Muscle of leg (tissue), 11 donors: Measurements from ENCODE around the gene GIPR. TPM values are rescaled to one million over a fixed set of nuclear protein-coding genes. Genes with fewer than 3 reads are reported as not detected.
A peak's percentile ranks its signal among the peaks of the same experiment; 100 is the strongest.

ENCODE experiments used
- DNase-seq: peaks from one replicate; pipeline ENCODE4 v3.0.0; 2013
- H3K27ac ChIP-seq: one replicate; pipeline ENCODE4 v1.5.1; 2013; ENCODE audit warnings: mild to moderate bottlenecking, low read length, control low read depth
- H3K27me3 ChIP-seq: one replicate; pipeline ENCODE4 v1.6.1; 2013; ENCODE audit warnings: low read length; ENCODE audit not compliant: control insufficient read depth, insufficient read depth
- H3K36me3 ChIP-seq: one replicate; pipeline ENCODE4 v1.6.1; 2013; ENCODE audit warnings: low read length; ENCODE audit not compliant: control insufficient read depth, insufficient read depth
- H3K4me1 ChIP-seq: one replicate; pipeline ENCODE4 v1.6.1; 2013; ENCODE audit warnings: low read length; ENCODE audit not compliant: control insufficient read depth, insufficient read depth
- H3K4me3 ChIP-seq: one replicate; pipeline ENCODE4 v1.5.1; 2013; ENCODE audit warnings: low read length, control low read depth
- H3K9me3 ChIP-seq: replicated peaks from 2 replicates; pipeline ENCODE4 v1.6.1; 2013; ENCODE audit warnings: low read depth, low read length; ENCODE audit not compliant: control insufficient read depth
- WGBS: methylation state at CpG from one replicate; pipeline ENCODE4 v1.1.5; 2013; ENCODE audit warnings: missing lambda C conversion rate; ENCODE audit not compliant: insufficient coverage; 5-methylcytosine and 5-hydroxymethylcytosine counted together
- polyA plus RNA-seq, 8 donors: library from polyadenylated mRNA; unstranded; fragments of 120-200 nt; gene quantifications; one replicate each; pipeline versions ENCODE4 v1.2.1 to v1.2.3, GENCODE V29; 2013; ENCODE audit warnings: inconsistent platforms in 1 of 8, low replicate concordance in 1 of 8; ENCODE audit not compliant: insufficient read length in 8 of 8, insufficient read depth in 1 of 8
- total RNA-seq: library from RNA; stranded (reverse); fragments of 120-200 nt; gene quantifications from one replicate; pipeline ENCODE4 v1.2.4, GENCODE V29; 2013

Gene GIPR
- total and polyA plus RNA-seq, 9 donors, result 0.04 to 1.8 (median 0.26) TPM; not detected in 1

DNA sequence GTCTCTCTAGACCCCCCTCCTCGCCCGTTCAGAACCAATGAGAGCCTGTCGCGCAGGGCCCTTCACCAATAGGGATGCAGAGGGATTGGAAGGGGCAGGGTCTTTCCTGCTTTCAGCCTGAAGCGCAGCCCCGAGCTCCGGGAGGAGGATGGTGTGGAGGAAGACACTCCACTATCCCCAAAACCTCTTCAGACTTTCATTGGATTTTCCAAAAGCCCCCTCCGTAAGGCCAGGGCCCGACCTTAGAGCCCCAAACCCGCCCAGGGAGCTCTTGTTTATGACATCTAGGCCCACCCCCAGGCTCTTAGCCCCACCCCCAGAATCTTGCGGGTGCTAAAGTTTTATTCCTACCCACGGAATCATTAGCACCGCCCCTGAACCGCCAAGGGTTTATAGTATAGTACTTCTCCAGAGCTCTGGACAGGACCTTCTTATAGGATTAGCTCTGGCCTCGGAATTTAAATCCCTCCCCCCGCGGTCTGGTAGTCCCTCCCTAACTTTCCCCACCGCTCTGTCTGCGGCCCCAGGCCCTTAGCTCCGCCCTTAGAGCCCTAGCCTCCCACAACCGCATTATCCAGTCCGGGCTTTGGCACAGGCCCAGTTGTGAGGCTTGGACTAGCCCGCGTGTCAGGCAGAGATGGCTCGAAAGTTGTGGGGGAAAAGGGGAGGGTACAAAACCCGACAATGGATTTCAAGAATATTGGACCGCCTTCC, 22.2 kb upstream of the GIPR start:
- DNase-seq, result peak; percentile 86
- Histone ChIP-seq H3K36me3 (no peaks in the 10 kb centered on the region), H3K9me3 (no peaks in the 10 kb centered on the region), H3K27ac (peak overlapping the region; percentile 65), H3K27me3 (peaks cover 40% of the 10 kb centered on the region), H3K4me3 (peak overlapping the region; percentile 24), H3K4me1 (peaks cover 37% of the 10 kb centered on the region)
- 0% methylated on average over 11 of the region's 27 CpGs for WGBS

DNA sequence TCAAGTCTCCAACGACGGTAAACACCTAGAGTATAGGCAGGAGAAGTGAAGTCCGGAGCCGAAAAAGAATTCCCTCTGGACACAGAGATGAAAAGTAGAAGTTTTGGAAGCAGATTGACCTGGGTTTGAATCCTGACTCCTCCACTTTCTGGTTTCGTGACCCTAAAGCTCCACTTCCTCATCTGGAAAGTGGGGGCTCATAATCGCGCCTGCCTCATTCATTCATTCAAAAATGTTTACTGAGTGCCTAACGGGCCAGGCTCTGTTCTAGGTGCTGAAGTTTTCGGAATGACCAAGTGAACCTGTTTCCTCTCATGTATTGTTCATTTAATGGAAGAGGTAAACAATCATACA, 21.7 kb upstream of the GIPR start:
- Histone ChIP-seq H3K27ac (no peak overlapping the region), H3K4me1 (peaks cover 33% of the 10 kb centered on the region), H3K4me3 (peak overlapping the region; percentile 24), H3K9me3 (no peaks in the 10 kb centered on the region), H3K27me3 (peaks cover 40% of the 10 kb centered on the region), H3K36me3 (no peaks in the 10 kb centered on the region)
- DNase-seq, result no peak
- 27% methylated on average over 3 of the region's 9 CpGs for WGBS

DNA sequence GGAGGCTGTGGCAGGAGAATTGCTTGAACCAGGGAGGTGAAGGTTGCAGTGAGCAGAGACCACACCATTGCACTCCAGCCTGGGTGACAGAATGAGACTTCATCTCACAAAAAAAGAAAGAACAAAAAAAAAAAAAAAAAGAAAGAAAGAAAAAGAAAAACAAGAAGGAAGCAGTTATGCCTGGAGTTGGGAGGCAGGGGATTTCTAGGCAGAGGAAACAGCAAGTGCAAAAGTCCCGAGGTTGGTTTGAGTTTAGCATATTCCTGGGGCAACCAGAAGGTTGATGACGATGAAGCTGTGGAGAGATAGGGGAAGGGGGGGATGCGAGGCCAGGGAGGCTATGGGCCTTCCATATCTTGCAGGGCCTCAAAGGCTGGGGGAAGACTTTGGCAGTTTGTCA, 17.3 kb upstream of the GIPR start:
- DNase-seq, result no peak
- H3K9me3 ChIP-seq, result no peaks in the 10 kb centered on the region
- peaks cover 6% of the 10 kb centered on the region for H3K4me1 ChIP-seq
- H3K36me3 ChIP-seq, result no peaks in the 10 kb centered on the region
- H3K27ac ChIP-seq, result no peak overlapping the region
- no peak overlapping the region for H3K4me3 ChIP-seq
- H3K27me3 ChIP-seq, result peaks cover 13% of the 10 kb centered on the region
- WGBS, result 77% methylated on average over 1 of the region's 3 CpGs

DNA sequence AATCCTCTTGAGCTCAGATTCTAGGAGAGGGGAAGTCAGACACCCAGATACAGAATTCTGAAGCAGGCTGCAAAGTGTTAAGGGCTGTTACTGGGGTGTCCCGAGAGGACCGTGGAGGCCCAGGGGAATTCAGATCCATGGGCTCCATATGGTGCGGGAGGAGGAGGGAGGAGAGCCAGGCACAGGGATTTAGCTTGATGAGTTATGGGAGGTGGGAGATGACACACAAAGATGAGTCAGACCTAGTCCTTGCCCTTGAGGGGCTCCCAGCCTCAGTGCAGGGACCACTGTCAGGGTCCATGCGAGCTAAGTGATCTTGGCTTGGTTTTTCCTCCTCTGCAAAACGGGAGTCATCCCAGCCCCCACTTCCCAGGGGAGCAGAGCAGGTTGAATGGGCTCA, 14.4 kb upstream of the GIPR start:
- H3K4me3 ChIP-seq, result no peak overlapping the region
- H3K27ac ChIP-seq, result no peak overlapping the region
- DNase-seq, result no peak
- H3K36me3 ChIP-seq, result no peaks in the 10 kb centered on the region
- H3K9me3 ChIP-seq, result no peaks in the 10 kb centered on the region
- no peaks in the 10 kb centered on the region for H3K4me1 ChIP-seq
- WGBS, result 37% methylated on average over 3 of the region's 5 CpGs
- peaks cover 4% of the 10 kb centered on the region for H3K27me3 ChIP-seq

DNA sequence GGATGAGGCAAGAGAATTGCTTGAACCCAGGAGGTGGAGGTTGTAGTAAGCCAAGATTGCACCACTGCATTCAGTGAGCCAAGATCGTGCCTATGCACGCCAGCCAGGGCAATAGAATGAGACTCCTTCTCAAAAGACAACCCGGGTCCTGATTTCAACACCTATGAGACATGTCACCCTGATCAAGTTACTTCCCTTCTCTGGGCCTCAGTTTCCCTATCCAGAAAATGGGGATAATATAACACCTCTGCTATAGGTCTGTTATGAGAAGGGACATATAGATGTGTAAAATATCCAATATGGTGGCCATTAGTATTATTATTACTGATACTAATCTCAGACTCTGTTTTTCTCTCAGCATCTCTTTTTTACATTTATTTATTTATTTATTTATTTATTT, 12.9 kb upstream of the GIPR start:
- Histone ChIP-seq H3K4me3 (no peak overlapping the region), H3K36me3 (no peaks in the 10 kb centered on the region), H3K27ac (no peak overlapping the region), H3K4me1 (no peaks in the 10 kb centered on the region), H3K27me3 (peaks cover 8% of the 10 kb centered on the region), H3K9me3 (no peaks in the 10 kb centered on the region)
- DNase-seq, result no peak
- WGBS, result 40% methylated on average over 1 of the region's 3 CpGs

DNA sequence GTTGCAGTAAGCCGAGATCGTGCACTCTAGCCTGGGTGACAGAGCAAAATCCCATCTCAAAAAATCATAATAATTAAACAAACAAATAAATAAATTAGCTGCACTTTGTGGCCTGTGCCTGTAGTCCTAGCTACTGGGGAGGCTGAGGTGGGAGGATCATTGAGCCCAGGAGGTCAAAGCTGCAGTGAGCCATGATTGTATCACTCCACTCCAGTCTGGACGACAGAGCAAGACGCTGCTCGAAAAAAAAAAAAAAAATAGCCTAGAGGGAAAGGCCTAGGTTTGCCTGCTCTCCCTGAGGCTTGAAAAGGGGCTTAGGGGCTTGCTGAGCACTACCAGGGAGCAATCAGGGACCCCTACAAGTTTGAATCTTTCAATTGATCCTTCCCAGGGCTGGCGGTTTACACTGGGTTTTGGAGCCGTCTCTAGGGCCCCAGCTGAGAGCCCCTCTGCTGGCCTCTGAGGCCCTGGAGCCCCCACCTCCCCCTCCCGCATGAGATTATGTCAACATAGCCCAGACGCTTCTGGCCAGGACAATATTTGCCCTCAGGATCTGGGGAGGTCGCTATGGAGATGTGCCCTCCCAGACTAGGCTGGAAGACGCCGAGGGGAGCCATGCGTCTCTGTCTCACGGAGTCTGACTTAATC, 10.4 kb upstream of the GIPR start:
- 7% methylated on average over 6 of the region's 14 CpGs for WGBS

DNA sequence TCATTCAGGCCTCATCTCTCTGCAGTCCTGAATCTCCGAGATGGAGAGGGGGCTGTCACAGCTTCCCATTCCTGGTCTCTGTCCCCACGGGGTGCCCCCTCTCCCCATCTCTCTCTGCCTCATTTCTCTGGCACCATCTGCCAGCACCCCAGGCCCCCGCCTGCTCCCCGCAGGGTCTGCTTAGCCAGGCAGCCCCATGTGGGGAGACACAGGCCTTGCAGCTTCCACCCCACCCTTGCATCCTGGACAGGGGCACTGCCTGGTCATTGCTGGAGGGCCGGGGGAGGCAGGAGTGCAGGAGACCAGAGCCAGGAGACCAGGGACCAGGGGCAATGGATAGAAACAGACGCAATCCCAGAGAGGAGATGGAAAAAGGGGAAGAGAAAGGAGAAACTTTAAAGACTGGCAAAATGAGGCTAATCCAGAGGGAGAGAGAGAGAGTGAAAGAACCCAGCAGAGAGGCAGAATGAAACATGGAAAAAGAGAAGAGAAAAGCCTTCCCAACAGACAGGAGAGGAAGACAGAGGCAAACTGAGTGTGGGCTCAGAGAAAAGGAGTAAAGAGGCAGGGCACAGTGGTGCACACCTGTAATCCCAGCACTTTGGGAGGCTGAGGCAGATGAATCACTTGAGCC, 8.8 kb upstream of the GIPR start:
- no peak overlapping the region for H3K27ac ChIP-seq
- H3K36me3 ChIP-seq, result no peaks in the 10 kb centered on the region
- no peaks in the 10 kb centered on the region for H3K4me1 ChIP-seq
- 41% methylated on average over 4 of the region's 6 CpGs for WGBS
- peaks cover 13% of the 10 kb centered on the region for H3K27me3 ChIP-seq
- no peak for DNase-seq
- H3K9me3 ChIP-seq, result no peaks in the 10 kb centered on the region
- H3K4me3 ChIP-seq, result no peak overlapping the region

More for the DNA sequence above, 10.4 kb upstream of the GIPR start:
- Histone ChIP-seq H3K4me1 (no peaks in the 10 kb centered on the region), H3K9me3 (no peaks in the 10 kb centered on the region), H3K27ac (no peak overlapping the region), H3K27me3 (peaks cover 13% of the 10 kb centered on the region), H3K36me3 (no peaks in the 10 kb centered on the region), H3K4me3 (no peak overlapping the region)
- DNase-seq, result no peak

DNA sequence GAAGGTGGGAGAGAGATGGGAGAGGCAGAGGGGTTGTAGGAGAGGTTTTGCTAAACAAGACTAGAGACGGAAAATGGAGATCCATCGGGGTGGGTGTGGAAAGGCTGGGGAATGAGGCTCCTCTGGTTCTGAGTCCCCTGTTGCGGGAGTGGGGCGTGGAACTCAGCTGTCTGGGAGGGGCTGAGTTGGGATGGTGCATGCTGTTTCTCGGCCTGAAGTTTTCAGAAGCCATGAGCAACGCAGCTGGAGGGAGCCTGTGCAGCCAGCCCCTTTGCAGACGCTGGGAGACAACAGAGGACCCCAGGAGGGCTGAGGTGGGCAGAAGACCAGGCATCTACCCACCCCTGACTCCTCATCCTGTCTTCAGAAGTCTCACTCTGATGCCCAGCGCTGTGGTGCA, 7.4 kb upstream of the GIPR start:
- no peak for DNase-seq
- WGBS, result 23% methylated on average over 8 of the region's 8 CpGs

DNA sequence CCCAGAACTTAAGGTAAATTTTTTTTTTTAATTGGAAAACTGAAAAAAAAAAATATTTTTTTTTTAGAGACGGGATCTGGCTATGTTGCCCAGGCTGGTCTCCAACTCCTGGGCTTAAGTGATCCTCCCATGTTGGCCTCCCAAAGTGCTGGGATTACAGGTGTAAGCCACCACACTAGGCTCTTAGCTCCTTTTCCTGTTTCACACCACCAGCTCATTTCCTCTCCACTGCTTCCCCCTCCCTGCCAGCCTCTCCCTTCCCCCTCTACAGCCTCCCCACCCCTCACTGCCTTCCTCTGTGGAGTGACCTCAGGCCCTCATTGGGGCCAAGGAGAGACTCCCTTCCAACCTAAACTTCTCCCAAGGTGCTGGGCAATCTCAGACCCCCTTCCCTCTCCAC, 4.2 kb upstream of the GIPR start:
- Histone ChIP-seq H3K9me3 (no peaks in the 10 kb centered on the region), H3K36me3 (no peaks in the 10 kb centered on the region), H3K27me3 (peaks cover 43% of the 10 kb centered on the region), H3K27ac (no peak overlapping the region), H3K4me1 (peaks cover 7% of the 10 kb centered on the region), H3K4me3 (no peak overlapping the region)
- no CpG with 5 or more reads among the region's 1 CpG for WGBS
- DNase-seq, result no peak

More for the DNA sequence above, 7.4 kb upstream of the GIPR start:
- Histone ChIP-seq H3K4me3 (no peak overlapping the region), H3K27ac (no peak overlapping the region), H3K4me1 (no peaks in the 10 kb centered on the region), H3K9me3 (no peaks in the 10 kb centered on the region), H3K27me3 (peaks cover 18% of the 10 kb centered on the region), H3K36me3 (no peaks in the 10 kb centered on the region)

DNA sequence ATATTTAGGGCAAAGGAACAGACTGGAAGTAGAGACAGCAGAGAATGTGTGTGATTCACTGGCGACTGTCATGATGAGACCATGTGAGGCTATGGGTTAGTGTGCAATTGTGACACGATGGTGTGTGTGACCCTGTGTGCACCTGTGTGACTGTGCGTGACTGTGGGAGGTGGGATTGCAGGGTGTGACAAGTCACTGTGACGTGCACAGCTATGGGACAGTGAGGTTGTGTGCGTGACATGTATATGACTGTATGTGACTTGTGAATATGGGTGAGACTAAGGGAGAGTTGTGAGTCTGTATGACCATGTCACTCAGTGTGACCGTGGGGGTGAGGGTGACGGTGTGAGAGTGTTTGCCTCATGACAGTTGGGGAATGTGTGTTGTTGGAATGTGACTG, 3.4 kb upstream of the GIPR start:
- no peak for DNase-seq
- Histone ChIP-seq H3K36me3 (no peaks in the 10 kb centered on the region), H3K4me3 (no peak overlapping the region), H3K27ac (no peak overlapping the region), H3K27me3 (peaks cover 47% of the 10 kb centered on the region), H3K4me1 (peaks cover 13% of the 10 kb centered on the region), H3K9me3 (no peaks in the 10 kb centered on the region)
- WGBS, result 71% methylated on average over 7 of the region's 7 CpGs
